Fibroblast of peridontal ligament (primary cell): ENCODE measurements around the gene TNS4.

ENCODE experiments used
- DNase-seq: peaks from one replicate; pipeline ENCODE4 v3.0.0-alpha.2; 2010; ENCODE audit errors: extremely low read depth

TNS4 gene

DNA sequence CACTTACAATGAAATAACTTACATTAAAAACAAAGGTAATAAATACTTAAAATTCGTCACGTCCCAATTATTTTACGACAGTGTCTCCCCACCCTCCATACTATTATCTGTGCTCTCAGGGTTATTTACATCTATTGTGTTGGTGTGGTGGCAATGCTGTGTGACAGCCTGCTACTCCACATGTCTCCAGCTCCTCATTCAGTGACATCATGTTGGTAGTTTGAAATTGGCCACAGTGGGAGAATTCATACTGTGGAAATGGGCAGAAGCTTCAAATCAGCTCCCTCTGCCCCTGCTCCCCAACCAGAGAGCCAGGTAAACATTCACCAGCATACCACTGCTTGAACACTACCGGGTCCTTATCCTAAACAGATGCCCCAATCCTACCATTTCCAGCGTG lies 6.3 kb downstream of the TNS4 start:
- DNase-seq: no peak

DNA sequence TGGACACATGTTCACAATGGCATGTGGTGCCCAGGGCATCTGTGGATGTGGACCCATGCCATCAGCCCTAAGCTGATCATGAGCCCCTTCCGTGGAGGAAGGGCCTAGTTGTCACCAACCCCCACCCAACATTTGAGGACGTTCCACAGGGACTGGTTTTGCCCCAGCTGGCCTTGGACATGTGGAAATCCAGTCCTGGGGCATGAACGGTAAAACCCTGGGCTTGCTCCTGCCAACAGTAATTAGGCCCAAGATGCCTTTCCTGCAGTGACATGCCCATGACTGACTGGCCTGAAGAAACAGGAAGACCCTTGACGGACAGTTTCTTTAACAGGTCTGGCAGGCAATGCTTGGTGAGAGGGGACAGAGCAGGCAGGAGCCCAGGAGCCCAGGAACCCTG lies 7.7 kb downstream of the TNS4 start:
- DNase-seq: no peak

DNA sequence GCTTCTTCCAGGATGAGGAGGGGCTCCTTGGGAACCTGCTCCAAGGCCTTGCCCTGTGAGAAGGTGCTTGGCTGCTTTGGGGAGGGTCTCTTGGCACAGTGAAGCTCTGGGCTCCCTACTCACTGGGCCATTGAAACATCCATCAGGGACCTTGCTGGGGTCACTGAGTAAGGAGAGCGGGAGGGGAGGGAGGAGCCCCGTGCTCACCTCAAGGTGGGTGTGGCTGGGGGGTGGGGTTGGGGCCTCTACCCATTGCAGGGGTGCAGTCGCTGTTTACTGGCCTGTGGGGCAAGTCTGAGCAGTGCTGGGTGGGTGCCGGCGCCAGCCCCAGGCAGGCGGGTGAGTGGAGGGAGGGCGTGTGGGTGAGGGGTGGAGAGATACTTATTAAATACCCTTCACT lies 9.9 kb downstream of the TNS4 start:
- DNase-seq: no peak

DNA sequence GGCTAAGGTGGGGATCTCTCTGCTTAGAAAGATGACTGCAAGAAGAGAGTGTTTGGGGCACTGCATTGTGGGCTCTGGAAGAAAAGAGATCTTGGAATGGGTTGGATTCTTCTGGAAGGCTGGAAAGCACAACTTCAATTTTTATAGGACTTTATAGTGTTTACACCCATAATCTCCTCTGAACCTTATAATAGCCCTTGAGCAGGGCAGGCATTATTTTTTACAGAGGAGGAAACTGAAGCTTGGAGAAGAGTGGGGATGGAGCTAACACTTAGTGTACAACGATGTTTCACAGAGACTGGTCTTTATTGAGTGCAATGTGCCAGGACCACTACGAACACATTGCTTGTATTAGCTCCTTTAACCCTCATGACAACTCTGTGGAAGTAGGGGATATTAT lies 10.4 kb downstream of the TNS4 start:
- no peak for DNase-seq

DNA sequence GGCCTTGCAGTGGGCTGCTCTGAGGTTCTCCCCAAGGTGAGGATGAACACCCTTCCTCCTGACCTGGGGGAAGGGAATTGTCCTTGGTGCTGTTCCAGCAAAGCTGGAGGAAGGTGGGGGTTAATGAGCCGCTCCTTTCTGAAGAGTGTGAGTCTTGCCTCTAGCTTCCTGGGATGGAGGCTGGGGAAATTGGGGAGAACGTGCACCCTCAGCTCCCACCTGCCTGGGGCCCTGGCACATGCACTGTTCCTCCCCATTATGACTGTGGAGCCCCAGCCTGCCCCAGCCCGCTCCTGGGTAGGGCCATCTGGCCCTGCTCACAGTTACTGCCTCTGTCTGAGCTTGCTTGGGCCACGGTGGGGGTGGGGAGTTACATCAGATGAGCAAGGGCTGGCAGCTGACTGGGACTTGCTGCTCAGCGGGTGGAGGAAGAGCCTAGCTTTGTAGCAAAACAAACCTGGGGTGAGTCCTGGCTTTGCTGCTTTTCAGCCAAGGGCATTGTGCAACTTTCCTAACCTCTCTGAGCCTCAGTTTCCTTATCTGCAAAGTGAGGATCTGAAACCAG lies 11.1 kb downstream of the TNS4 start:
- DNase-seq: peak; percentile 50

DNA sequence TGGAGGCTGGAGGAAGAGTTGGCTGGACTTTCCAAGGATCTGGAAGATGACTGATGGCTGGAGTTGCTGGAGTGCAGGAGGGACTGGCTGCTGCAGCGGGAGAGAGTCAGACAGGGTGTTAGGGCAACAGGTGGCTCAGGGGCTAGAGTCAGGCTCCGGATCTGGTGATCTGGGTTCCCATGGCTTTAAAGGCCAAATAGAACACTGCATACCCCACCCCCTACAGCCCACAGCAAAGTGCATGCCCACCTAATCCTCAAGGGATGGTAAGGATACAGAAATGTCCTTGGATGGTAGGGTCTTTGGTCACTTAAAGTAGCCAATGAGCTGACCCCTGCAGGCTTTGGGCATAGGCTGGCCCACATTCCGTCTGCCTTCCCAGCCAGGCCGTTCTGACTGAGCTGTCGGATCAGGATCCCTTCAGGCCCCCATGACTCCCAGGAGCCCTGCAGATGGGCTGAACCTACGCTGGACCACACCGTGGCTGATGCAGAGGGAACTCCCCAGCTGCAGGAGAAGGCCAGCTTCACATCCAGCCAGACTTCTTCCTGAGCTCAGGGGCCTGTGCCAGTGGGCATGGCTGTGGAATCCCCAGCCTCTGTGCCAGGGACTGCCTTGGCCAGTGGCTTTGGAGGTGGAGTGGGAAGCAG lies 13.9 kb downstream of the TNS4 start:
- no peak for DNase-seq

DNA sequence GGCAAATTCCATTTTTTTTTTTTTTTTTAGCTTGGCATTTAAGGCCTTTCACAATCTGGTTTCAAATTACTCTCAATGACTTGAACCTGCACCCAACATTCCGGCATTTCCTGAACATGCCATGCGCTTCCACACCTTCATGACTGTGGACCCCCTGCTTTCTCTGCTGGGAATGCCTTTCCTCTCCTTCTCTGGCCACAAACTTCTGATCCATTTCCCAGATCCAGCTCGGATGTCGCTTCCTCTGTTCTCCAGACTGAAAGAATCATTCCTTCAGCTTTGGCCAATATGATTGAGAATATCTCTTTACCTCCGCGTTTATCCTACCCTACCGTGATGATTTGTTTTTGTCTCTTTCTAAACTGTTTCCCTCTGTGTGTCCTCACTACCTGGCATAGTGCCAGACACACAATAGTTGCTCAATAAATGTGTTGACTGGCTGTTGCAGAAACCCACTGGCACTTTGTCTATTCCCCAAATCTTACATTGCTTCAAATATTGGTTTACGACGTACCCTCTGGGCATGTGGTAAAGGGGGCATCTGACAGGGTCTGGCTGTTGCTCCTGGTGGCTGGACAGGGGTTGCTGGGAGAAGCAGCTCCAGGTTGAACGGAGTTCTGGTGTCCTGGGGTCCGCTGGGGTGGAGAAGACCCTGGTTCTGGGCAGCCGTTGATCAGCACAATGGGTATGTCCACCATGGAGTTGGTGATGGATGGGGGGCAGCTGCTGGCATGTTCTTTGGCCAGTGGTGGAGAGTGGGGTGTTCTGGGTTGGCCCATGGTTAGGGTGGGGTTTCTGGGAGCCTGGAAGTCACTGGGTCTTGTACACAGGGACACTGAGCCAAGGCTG lies 14.7 kb downstream of the TNS4 start:
- DNase-seq: peak; percentile 78

DNA sequence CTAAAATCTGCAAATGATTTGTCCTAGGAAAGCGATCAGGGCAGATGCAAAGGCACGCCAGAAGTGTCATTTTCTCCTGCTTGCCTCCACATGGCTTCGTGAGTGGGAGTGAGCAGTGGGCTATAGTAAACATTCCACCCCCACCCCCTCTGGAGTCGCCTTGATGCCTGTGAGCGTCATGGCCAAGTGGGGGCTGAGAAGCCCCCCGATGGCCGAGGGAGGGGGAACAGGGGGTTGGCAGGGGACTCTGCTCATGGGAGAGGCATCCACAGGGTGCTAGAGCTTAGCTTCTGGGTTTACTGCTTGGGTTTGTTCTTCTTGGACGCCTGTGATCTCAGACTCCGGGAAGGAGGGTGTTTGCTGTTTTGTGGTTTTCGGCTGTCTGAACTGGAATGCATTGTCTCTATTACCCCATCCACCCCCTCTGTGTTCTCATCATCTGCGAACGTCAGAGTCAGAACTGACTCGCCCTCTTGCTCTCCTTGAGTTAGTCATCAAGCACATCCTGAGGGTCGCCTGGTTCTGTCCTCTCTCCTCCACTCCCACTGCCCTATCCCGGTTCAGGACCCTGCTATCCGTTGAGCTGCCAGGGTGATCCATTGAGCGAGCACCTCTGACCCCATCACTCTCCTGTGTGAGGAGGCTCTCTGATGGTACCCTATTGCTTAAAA lies 15.4 kb downstream of the TNS4 start:
- peak; percentile 99 for DNase-seq

DNA sequence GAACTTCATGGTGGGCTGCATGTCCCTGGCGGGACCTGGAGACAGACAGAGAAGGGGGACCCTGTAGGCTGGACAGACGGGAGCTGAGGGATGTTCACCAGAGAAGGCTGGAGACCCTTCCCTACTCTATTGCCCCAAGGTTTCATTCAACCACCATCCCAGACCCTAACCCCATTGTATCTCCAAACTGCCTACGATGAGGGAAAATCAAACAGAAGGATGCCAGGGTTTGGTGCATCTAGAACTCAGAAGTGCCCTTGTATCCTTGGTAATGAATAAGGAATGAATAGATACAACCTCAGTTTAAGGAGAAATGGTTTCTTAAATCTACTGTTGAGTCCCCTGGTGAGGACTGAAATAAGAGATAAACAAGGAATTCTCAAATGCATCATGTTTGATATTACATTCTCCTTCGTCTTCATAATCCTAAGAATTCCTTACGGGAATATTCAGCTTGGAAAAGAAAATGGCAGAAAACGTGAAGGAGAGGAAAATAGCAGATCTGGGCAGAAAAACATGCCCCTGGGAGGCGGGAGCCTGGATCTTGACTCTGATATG lies 16.4 kb downstream of the TNS4 start:
- DNase-seq: no peak

DNA sequence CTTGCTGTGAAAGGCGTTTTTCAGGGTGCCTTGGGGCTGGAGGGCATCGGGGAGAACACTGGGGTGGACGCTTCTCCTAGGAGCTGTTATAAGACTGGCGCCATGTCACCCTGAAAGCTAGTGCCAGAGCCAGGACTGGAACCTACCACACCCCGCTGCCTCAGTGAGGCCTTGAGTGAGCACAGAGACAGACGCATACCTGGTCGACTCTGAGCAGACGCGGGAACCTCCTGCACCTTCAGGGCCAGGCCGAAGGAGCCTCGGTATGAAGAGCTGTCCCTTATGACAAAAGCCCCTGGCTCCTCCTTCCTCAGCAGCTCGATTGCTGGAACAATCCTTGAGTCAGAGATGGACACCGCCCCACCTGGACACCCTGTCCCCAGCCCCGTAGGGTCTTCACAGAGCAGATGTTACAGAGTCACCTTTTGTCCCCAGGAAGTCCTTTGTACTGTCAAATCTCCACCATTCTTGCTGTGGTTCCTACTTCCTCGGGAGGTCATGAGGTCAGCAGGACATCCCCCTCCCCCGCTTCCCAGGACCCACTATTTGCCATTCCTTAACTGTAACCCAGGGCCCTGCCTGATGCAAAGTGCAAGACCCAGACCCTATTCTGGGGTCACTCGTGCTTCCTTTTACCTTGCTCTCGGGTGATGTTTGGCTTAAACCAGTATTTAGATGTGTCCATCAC lies 17.0 kb downstream of the TNS4 start:
- DNase-seq: no peak

DNA sequence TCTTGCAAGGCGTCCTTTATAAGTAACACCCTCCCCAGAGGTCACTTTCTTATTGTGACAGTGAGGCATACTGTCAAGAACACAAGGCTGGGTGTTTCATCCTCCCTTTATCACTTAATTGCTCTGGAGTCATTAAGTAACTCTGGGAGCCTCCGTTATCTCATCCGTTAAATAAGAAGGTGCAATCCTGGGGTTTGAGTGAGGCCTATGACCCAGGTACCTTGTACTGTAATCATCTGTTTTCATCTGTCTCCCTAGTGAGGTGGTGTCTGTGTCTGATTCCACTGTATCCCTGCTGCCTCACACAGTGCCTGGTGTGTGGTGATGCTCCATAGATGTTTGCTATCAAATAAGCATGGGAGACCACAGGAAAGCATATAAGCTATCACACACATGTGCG lies 17.7 kb downstream of the TNS4 start:
- no peak for DNase-seq

DNA sequence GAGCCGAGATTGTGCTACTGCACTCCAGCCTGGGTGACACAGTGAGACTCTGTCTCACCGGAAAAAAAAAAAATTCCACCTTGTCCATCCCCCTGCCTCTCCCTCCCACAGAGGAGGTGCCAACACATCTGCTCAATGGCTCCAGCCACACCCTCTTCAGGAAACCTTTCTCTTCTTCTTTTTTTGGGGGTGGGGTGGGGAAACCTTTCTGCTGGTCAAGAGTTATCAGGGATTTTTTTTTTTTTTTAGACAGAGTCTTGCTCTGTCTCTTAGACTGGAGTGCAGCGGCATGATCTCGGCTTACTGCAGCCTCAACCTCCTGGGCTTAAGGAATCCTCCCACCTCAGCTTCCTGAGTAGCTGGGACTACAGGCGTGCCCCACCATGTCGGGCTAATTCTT lies 18.7 kb downstream of the TNS4 start:
- no peak for DNase-seq

DNA sequence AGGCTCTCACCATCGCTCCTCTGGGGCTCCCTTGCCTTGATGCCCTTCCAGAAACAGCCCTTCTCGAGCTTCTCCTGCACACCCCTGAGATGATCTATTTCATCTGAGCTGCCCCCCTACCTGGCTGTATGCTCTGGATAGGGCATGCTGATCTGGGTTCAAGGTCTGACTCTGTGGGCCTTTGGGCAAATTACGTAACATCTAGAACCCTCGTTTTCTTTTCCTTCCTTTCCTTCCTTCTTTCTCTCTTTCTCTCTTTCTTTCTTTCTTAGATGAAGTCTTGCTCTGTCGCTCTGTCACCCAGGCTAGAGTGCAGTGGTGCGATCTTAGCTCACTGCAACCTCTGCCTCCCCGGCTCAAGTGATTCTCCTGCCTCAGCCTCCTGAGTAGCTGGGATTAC lies 20.3 kb downstream of the TNS4 start:
- no peak for DNase-seq

DNA sequence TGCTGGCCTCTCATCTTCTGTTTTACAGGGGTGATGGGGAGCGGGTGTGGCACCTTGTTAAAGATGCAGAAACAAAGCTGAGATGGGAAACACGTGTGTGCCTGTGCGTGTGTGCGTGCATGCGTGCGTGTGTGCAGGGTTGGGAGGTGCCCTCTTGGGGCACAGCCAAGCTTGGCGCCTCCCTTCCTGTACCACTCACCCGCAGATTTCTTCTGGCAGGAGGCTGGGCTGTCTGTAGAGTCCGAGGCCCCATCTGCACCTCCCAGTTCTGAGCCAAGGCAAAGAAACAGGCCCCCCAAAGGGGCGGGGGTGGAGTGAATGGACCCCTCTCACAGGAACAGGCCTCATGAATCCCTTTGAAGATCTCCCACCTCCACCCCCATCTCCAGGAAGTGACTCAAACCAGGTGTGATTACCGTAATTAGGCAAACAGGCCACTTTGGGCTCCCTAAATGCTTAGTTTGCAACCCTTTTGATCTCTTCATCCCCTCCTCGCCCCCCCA lies 20.9 kb downstream of the TNS4 start:
- no peak for DNase-seq

DNA sequence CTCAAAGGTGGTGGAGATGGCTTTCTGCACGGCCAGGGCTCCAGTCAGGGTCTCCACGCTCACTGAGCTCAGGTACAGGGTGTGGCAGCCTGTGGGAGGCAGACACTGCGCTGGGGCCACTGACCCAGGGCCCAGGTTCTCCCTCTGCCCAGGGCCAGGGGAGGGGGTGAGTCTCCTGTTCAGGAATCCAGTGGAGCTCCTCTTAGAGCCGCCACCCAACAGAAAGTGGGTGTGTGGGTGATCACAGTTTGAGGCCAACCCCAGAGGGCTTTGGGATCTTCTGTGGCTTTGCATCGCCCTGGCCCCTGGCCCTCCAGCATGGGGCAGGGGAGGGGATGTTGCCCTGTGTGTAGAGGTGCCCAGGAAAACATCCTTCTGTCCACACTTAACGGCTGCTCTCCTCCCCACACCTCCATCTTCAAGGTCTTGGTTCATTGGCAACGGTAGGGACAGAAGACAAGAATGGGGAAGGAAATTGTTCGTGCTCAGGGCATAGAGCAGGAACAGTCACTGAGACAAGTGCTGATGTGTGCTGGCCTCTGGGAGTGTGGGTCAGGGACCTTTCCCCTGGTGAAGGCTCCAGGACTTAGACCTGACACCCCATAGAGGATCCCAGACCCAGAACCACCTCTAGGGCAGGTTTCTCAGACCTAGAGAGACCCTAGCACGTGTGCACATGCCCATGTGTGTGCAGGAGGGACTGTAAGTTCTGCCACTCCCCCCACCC lies 21.5 kb downstream of the TNS4 start:
- DNase-seq: no peak

DNA sequence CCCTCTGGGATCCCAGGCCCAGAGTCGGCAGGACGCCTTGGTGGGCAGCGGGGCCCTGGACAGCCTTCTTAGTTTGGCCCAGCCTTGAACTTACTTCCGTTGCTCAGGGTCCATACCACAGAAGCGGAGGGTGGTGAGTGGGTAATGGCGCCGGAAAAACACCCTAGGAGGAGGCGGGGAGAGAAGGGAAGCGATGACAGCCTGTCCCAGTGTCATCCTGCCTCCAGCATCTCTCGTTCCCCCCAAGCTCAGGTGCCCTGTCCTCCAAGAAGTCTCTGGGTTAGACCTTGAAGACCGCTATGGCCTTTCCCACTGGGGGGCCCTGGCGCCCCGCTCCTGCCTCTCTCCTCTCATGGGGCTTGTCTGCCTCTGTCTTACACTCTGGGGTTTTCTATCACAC lies 22.9 kb downstream of the TNS4 start:
- no peak for DNase-seq

DNA sequence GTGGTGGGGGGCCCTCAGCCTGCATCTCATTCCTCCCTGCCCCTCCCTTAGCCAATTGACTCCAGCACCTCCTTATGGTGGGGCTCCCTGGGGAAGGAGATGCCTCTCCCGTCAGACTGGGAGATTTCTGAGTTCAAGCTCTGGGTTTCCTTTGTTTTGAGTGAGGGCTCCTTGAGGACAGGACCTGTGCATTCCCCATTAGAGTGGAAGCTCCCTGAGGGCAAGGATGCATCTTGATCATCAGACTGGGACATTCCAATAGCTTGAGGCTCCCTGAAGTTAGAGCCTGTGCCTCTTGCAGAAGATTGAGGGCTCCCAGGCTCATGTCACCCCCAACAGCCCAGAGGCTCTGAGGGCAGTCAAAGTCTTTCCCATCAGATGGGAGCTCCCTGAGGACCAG lies 23.6 kb downstream of the TNS4 start:
- DNase-seq: no peak

DNA sequence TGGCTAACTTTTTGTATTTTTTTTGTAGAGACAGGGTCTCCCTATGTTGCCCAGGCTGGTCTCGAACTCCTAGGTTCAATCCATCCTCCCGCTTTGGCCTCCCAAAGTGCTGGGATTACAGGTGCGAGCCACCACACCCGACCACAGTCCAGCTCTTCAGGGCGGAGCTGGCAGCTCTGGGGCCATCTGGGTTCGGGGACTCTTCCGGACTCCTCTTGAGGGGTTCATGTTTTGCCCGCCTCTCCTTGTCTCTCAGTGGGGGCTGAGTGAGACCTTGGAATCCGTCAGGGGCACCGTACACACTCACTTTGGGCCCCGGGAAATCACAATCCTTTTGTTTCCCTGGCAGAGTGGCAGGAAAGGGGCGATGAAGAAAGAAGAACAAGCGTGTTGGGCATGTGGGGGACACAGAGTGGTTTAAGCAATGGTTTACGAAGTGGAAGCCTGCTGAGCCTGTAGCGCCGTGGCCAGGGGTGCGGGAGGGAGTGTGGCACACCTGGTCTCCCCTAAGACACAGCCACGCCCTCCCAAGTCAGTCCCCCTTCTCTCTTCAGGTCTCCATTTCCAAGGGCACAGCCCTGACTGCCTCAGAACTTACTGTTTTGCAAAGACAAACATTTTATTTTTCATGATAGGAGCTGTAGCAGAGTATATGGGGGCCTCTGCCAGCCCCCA lies 26.1 kb downstream of the TNS4 start:
- DNase-seq: no peak

DNA sequence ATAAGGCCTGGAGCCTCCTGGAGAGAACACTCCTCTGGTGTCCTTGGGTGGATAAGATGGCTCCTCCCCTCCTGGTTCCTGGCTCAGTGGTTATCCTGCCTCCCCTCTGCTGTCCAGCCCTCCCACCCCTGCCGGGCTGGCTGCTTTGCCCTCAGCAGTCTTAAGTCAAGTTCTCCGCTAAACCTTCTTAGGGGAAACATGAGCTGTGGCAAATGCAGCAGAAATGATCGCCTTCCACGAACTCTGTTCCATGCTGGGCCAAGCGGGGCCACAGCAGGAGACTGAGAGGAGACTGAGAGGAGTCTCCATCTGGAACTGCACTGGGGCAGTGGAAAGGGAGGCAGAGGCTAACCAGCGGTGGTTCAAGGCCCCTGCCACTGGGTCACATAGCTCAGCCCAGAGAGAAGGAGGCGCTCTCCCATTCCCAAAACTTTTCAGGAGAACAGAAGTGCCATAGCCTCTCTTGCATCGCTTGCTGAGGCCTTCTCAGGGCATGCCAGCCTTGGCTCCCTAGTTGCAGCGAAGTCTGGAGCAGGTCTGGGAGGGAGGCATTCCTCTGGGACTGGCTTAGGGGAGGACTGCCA lies 26.9 kb downstream of the TNS4 start:
- DNase-seq: no peak
